ENCODE data around the gene CHST5. TPM values are rescaled to one million over a fixed set of nuclear protein-coding genes. Genes with fewer than 3 reads are reported as not detected.

The CHST5 gene
- total and polyA plus RNA-seq, 2 experiments from 2014 or later = not detected

GRCh38 chr16:75506107-75506506 lies 29.8 kb downstream of the CHST5 start (continued):
- TF ChIP-seq REST (IDR thresholded peaks at IDR 0.05; ENCODE audit: unreplicated experiment) (no peak), EZH2phosphoT487 (IDR thresholded peaks at IDR 0.05; ENCODE audit: unreplicated experiment) (no peak), NANOG (IDR thresholded peaks at IDR 0.05; ENCODE audit: borderline replicate concordance) (no peak), STAT1 (IDR thresholded peaks at IDR 0.05; ENCODE audit: unreplicated experiment) (no peak), POLR2AphosphoS5 (IDR thresholded peaks at IDR 0.05; ENCODE audit: low read depth) (no peak), CREB1 (CRISPR knock-in tag; IDR thresholded peaks at IDR 0.05; ENCODE audit: low read depth) (no peak), ZNF331 (CRISPR knock-in tag; IDR thresholded peaks at IDR 0.05; ENCODE audit: low read depth) (no peak)

DNA sequence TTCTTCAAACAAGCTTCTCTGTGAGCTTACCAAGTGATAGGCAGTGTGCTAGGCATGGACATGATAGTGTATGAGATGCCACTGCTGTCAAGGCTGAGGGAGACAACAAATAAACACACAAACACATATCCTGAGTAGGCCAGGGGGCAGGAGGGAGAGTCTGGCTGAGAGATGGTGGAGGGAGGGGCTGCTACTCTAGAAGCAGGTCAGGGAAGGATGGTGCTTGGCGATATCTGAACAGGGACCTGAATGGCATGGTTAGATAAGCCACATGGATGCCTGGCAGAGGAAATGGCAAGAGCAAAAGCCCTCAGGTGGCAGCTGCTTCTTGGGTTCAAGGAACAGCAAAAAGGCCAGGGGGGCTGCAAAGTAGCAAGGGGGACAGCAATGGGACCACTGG lies 32.1 kb downstream of the CHST5 start:
- no peaks in the 10 kb centered on the region for H4K20me1 ChIP-seq (replicated peaks; ENCODE audit: insufficient read depth)
- no peak overlapping the region for H3K4me3 ChIP-seq
- H3K27me3 Mint-ChIP-seq (ENCODE audit: insufficient read depth, low read depth, poor library complexity) = no peaks in the 10 kb centered on the region
- TF ChIP-seq CREB1 (CRISPR knock-in tag; IDR thresholded peaks at IDR 0.05; ENCODE audit: low read depth) = no peak
- TF ChIP-seq POLR2AphosphoS5 (IDR thresholded peaks at IDR 0.05; ENCODE audit: low read depth) = no peak
- TF ChIP-seq EZH2 (IDR thresholded peaks at IDR 0.05; ENCODE audit: low read depth, unreplicated experiment) = no peak
- TF ChIP-seq, protein P1, sequence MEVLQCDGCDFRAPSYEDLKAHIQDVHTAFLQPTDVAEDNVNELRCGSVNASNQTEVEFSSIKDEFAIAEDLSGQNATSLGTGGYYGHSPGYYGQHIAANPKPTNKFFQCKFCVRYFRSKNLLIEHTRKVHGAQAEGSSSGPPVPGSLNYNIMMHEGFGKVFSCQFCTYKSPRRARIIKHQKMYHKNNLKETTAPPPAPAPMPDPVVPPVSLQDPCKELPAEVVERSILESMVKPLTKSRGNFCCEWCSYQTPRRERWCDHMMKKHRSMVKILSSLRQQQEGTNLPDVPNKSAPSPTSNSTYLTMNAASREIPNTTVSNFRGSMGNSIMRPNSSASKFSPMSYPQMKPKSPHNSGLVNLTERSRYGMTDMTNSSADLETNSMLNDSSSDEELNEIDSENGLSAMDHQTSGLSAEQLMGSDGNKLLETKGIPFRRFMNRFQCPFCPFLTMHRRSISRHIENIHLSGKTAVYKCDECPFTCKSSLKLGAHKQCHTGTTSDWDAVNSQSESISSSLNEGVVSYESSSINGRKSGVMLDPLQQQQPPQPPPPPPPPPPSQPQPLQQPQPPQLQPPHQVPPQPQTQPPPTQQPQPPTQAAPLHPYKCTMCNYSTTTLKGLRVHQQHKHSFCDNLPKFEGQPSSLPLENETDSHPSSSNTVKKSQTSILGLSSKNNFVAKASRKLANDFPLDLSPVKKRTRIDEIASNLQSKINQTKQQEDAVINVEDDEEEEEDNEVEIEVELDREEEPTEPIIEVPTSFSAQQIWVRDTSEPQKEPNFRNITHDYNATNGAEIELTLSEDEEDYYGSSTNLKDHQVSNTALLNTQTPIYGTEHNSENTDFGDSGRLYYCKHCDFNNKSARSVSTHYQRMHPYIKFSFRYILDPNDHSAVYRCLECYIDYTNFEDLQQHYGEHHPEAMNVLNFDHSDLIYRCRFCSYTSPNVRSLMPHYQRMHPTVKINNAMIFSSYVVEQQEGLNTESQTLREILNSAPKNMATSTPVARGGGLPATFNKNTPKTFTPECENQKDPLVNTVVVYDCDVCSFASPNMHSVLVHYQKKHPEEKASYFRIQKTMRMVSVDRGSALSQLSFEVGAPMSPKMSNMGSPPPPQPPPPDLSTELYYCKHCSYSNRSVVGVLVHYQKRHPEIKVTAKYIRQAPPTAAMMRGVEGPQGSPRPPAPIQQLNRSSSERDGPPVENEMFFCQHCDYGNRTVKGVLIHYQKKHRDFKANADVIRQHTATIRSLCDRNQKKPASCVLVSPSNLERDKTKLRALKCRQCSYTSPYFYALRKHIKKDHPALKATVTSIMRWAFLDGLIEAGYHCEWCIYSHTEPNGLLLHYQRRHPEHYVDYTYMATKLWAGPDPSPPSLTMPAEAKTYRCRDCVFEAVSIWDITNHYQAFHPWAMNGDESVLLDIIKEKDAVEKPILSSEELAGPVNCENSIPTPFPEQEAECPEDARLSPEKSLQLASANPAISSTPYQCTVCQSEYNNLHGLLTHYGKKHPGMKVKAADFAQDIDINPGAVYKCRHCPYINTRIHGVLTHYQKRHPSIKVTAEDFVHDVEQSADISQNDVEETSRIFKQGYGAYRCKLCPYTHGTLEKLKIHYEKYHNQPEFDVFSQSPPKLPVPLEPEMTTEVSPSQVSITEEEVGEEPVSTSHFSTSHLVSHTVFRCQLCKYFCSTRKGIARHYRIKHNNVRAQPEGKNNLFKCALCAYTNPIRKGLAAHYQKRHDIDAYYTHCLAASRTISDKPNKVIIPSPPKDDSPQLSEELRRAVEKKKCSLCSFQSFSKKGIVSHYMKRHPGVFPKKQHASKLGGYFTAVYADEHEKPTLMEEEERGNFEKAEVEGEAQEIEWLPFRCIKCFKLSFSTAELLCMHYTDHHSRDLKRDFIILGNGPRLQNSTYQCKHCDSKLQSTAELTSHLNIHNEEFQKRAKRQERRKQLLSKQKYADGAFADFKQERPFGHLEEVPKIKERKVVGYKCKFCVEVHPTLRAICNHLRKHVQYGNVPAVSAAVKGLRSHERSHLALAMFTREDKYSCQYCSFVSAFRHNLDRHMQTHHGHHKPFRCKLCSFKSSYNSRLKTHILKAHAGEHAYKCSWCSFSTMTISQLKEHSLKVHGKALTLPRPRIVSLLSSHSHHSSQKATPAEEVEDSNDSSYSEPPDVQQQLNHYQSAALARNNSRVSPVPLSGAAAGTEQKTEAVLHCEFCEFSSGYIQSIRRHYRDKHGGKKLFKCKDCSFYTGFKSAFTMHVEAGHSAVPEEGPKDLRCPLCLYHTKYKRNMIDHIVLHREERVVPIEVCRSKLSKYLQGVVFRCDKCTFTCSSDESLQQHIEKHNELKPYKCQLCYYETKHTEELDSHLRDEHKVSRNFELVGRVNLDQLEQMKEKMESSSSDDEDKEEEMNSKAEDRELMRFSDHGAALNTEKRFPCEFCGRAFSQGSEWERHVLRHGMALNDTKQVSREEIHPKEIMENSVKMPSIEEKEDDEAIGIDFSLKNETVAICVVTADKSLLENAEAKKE (CRISPR knock-in tag; IDR thresholded peaks at IDR 0.05) = no peak
- TF ChIP-seq ETS1 (IDR thresholded peaks at IDR 0.05) = no peak
- no peak for TF ChIP-seq ZNF114 (CRISPR knock-in tag; IDR thresholded peaks at IDR 0.05)
- TF ChIP-seq ZNF331 (CRISPR knock-in tag; IDR thresholded peaks at IDR 0.05; ENCODE audit: low read depth) = no peak
- TF ChIP-seq REST (IDR thresholded peaks at IDR 0.05; ENCODE audit: unreplicated experiment) = no peak
- no peak for TF ChIP-seq STAT1 (IDR thresholded peaks at IDR 0.05; ENCODE audit: unreplicated experiment)

More for the DNA sequence above, 32.1 kb downstream of the CHST5 start:
- H3K4me2 ChIP-seq = no peak overlapping the region
- no peak overlapping the region for H3K27ac ChIP-seq (ENCODE audit: low read depth)
- H3K79me2 ChIP-seq (replicated peaks; ENCODE audit: insufficient read depth) = no peaks in the 10 kb centered on the region
- no peak overlapping the region for H2AFZ ChIP-seq
- no peaks in the 10 kb centered on the region for H3K9me3 Mint-ChIP-seq
- H3K27ac Mint-ChIP-seq = no peak overlapping the region
- no peaks in the 10 kb centered on the region for H3K36me3 ChIP-seq (ENCODE audit: insufficient read depth)
- no peaks in the 10 kb centered on the region for H3K36me3 Mint-ChIP-seq (ENCODE audit: low read depth)
- no peaks in the 10 kb centered on the region for H3K27me3 ChIP-seq (ENCODE audit: insufficient read depth)
- ATAC-seq = no peak
- H3K4me1 ChIP-seq (ENCODE audit: insufficient read depth) = no peaks in the 10 kb centered on the region
- no peak overlapping the region for H3K4me3 Mint-ChIP-seq
- no peaks in the 10 kb centered on the region for H3K9me2 ChIP-seq (ENCODE audit: insufficient read depth)
- no peak for DNase-seq (ENCODE audit: low spot score)
- H3F3A ChIP-seq (replicated peaks; ENCODE audit: low read depth) = no peaks in the 10 kb centered on the region
- peaks cover 3% of the 10 kb centered on the region; the same call in 1 of the 3 replicates for H3K4me1 Mint-ChIP-seq

All from GM23338 (cell line).